NB4 (cell line): ENCODE data around the gene CHCHD6.
A peak's percentile ranks its signal among the peaks of the same experiment; 100 is the strongest.

Experiments used
- DNase-seq: peaks from one replicate; pipeline ENCODE4 v3.0.0; 2010; ENCODE audit warnings: low read depth
- H3K4me3 ChIP-seq: one replicate; pipeline ENCODE4 v1.5.1; 2011; ENCODE audit warnings: mild to moderate bottlenecking, low read depth, low read length, moderate library complexity
- CTCF ChIP-seq: IDR thresholded peaks from one replicate; pipeline ENCODE4 v1.5.1; 2012; ENCODE audit warnings: low read depth, low read length
- MAX ChIP-seq: IDR thresholded peaks from 2 replicates; pipeline ENCODE4 v1.6.1; 2011; ENCODE audit warnings: low read depth, low read length
- MYC ChIP-seq: IDR thresholded peaks from 2 replicates; pipeline ENCODE4 v1.6.1; 2011; ENCODE audit warnings: low read depth, low read length
- POLR2A ChIP-seq: IDR thresholded peaks from 2 replicates; pipeline ENCODE4 v1.6.1; 2011; ENCODE audit warnings: mild to moderate bottlenecking; ENCODE audit not compliant: insufficient read length; ENCODE audit errors: extremely low read depth

The CHCHD6 gene

GRCh38 chr3:126937973-126938372 lies 233.9 kb downstream of the CHCHD6 start:
- no peak for TF ChIP-seq POLR2A
- no peak for TF ChIP-seq CTCF
- no peak for TF ChIP-seq MAX
- TF ChIP-seq MYC, result no peak
- DNase-seq, result no peak
- H3K4me3 ChIP-seq, result no peak overlapping the region

- TF ChIP-seq MAX (no peak), CTCF (no peak), MYC (no peak), POLR2A (no peak)
- no peak overlapping the region for H3K4me3 ChIP-seq
- no peak for DNase-seq
These were observed 234.7 kb downstream of the CHCHD6 start for GRCh38 chr3:126938520-126939337.

GRCh38 chr3:126939338-126939718 lies 235.3 kb downstream of the CHCHD6 start:
- TF ChIP-seq MYC, result no peak
- no peak for TF ChIP-seq CTCF
- no peak for TF ChIP-seq POLR2A
- no peak for TF ChIP-seq MAX
- no peak overlapping the region for H3K4me3 ChIP-seq
- DNase-seq, result no peak

GRCh38 chr3:126939733-126940132 lies 235.7 kb downstream of the CHCHD6 start:
- H3K4me3 ChIP-seq, result no peak overlapping the region
- no peak for TF ChIP-seq MAX
- TF ChIP-seq MYC, result no peak
- no peak for TF ChIP-seq CTCF
- TF ChIP-seq POLR2A, result no peak
- DNase-seq, result no peak

GRCh38 chr3:126941721-126942270 lies 237.8 kb downstream of the CHCHD6 start:
- TF ChIP-seq MAX, result no peak
- no peak for TF ChIP-seq POLR2A
- no peak for TF ChIP-seq CTCF
- TF ChIP-seq MYC, result no peak
- DNase-seq, result peak; percentile 26
- H3K4me3 ChIP-seq, result no peak overlapping the region
